ENCODE results near the gene GTSF1L.

GRCh38 chr20:43770342-43770741, 43.5 kb upstream of the GTSF1L start:
- no peak for TF ChIP-seq POLR2A (IDR thresholded peaks at IDR 0.05)
- TF ChIP-seq CTCF (IDR thresholded peaks at IDR 0.05), result no peak
- no peak for TF ChIP-seq POLR2AphosphoS5 (IDR thresholded peaks at IDR 0.05)

All from prostate gland (tissue), 2 donors.